H54 (cell line): ENCODE data around the gene DPRX.

Experiments
- DNase-seq: peaks from one replicate; pipeline ENCODE4 v3.0.0; 2011; ENCODE audit warnings: low spot score, mixed read lengths; ENCODE audit not compliant: insufficient read length
- FAIRE-seq: peaks from 3 replicates; lab custom pipeline; 2011; peaks lifted over from hg19 to GRCh38; lab: Jason Lieb, UNC
- POLR2A ChIP-seq: IDR thresholded peaks from 2 replicates; pipeline ENCODE4 v1.6.1; 2011; ENCODE audit warnings: low read depth, mild to moderate bottlenecking, low read length

DPRX gene, protein sequence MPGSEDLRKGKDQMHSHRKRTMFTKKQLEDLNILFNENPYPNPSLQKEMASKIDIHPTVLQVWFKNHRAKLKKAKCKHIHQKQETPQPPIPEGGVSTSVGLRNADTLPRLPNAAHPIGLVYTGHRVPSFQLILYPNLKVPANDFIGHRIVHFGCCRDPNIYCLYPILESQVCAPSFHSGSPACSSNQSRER

DNA sequence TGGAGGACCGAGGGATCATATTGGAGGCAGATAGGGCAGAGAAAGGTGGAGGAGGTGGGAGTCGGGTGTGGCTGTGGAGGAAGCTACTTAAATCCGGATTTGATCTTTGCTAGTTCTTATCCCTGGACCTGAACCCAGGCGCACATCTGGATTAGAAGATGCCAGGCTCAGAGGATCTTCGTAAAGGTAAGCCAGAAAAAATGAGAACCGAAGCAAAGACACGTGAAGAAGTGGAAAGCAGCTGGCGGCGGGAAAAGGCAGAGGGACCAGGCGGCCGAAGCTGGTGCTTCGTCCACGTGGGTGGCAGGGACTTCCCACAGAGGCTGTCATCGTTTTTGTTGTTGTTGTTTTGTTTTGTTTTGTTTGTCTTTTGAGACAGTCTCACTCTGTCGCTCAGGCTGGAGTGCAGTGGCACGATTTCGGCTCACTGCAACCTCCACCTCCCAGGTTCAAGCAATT, at the start of gene DPRX:
TSS of gene DPRX (plus strand) at position 51 of the 459 bp plus-strand sequence. CDS start at position 159, 108 bp downstream.
- FAIRE-seq: no peak
- TF ChIP-seq POLR2A: no peak
- DNase-seq: no peak

DNA sequence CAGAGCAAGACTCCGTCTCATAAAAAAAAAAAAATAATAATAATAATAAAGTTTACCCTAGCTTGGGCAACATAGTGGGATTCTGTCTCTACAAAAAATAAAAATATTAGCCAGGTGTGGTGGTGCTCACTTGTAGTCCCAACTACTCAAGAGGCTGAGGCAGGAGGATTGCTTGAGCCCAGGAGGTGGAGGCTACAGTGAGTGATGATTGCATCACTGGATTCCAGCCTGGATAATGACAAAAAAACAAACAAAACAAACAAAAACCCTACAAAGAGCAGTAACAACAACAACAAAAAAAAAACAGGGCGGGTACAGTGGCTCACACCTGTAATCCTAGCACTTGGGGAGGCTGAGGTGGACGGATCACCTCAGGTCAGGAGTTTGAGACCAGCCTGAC, 48.6 kb upstream of the DPRX start:
- no peak for FAIRE-seq
- DNase-seq: no peak
- no peak for TF ChIP-seq POLR2A

DNA sequence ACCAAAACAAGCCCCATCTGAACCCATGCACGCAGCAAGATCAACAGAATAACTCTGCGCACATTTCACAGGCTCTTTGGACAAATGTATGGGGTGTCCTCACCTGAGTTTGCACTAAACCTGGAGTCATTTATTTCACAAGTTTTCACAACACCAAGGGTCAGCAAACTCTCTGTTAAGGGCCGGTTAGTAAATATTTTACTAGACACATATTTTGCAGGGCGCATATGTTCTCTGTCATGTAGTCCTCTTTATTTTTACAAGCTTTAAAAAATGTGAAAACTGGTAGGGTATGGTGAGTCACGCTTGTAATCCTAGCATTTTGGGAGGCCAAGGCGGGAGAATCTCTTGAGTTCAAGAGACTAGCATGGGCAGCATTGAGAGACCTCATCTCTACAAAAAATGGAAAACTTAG, 45.5 kb upstream of the DPRX start:
- TF ChIP-seq POLR2A: no peak
- FAIRE-seq (no peak), DNase-seq (no peak)

DNA sequence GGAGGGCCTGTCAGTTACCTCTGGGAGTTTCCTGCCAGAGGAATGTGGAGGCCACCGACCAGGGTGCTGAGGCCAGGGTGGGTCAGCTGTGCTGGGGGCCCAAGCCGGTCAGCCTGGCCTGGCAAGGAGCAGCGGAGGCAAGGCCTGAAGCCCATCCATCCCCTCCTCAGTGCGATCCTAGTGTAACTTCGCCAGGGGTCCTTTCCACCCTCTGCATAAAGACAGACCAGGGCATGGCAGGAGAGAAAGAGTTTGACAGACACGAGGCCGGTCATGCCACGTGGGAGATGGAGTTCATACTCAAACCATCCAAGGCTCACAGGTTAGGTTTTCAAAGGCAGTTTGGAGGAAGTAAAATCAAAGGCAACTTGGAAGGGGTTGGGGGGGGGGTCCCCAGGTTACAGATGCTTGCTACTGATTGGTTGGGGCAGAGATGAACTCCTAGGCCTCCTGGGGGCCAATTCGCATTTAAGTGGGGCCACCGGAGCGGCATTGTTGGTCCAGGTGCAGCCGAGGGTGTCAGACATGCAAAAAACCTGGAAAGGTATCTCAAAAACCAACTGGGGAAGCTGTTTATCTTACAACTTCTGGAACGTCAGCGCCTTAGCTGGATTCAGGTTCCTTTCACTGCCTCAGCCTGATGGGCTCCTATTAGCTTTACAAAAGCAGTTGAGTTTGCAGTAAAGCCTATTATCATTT, 36.8 kb upstream of the DPRX start:
- no peak for DNase-seq
- no peak for FAIRE-seq
- TF ChIP-seq POLR2A: no peak

DNA sequence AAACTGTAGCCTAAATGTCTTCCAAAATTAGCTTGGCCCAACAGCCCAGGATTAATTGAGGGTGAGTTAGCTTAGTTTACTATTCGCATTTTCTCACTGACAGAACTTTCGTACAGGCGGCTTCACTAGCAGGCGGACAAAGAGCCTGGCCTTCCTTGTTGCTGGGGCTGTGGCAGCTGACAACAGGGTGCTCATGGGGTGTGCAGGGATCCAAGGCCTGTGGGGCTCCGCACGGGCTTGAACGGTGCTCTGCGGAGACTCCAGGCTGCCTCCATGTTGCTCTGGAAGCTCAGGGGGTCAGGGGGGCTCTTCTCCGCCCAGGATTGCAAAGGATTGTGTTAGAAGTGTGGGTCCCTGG, 36.3 kb upstream of the DPRX start:
- no peak for FAIRE-seq
- DNase-seq: no peak
- no peak for TF ChIP-seq POLR2A

DNA sequence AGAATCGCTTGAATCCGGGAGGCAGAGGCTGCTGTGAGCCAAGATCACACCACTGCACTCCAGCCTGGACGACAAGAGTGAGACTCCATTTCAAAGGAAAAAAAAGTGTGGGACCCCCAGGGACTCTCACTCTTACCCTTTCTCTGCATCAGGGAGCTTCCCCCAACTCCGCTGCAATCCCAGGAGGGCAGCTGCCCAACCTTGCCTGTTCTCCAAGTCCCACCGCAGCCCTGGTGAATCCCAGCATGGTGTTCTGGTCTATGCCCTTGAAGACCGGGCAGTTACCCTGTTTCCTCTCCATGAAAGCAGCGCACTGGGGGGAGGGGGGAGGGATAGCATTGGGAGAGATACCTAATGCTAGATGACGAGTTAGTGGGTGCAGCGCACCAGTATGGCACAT, 35.7 kb upstream of the DPRX start:
- DNase-seq (no peak), FAIRE-seq (no peak)
- no peak for TF ChIP-seq POLR2A

DNA sequence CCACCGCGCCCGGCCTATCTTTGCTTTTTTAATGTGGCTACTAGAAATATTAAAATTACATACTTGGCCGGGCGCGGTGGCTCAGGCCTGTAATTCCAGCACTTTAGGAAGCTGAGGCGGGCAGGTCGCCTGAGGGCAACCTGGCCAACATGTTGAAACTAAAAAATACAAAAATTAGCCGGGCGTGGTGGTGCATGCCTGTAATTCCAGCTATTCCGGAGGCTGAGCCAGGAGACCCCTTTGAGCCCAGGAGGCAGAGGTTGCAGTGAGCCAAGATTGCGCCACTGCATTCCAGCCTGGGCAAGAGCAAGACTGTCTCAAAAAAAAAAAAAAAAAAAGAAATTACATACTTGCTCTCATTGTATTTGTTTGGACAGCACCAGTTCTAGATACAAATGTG, 34.8 kb upstream of the DPRX start:
- TF ChIP-seq POLR2A: no peak
- DNase-seq (no peak), FAIRE-seq (no peak)

DNA sequence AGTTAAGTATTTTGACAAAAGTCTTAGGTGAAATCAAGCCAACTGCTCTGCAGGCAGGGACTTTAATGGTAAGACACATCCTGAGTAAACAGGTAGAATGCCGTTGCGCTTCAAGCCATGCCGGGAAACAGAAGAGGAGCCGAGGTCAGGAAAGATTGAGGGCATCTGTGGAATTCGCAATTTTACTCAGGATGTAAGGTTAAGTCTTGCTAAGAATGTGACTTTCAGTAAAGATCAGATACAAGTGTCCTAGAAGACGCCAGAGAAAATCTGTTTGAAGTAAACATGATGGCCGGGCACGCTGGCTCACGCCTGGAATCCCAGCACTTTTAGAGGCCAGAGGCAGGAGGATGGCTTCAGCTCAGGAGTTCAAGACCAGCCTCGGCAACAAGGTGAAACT, 33.4 kb upstream of the DPRX start:
- FAIRE-seq: no peak
- DNase-seq: no peak
- TF ChIP-seq POLR2A: no peak

DNA sequence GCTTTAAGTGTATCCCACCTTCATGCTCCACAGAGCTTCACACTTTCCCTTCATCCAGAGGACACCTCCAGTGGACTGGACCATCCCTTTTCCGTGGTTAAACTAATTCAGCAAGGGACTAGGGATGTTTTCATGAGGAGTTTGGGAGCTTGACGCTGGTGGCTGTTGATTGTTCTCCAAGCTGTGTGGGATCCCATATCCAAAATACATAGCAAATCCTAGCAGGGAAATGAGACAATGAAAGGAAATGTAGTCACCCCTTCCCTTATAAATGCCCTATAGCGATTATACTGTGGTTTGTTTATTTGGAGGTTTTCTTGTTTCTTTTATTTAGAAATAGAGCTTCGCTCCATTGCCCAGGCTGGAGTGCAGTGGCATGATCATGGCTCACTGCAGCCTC, 31.6 kb upstream of the DPRX start:
- TF ChIP-seq POLR2A: no peak
- no peak for FAIRE-seq
- DNase-seq: no peak

DNA sequence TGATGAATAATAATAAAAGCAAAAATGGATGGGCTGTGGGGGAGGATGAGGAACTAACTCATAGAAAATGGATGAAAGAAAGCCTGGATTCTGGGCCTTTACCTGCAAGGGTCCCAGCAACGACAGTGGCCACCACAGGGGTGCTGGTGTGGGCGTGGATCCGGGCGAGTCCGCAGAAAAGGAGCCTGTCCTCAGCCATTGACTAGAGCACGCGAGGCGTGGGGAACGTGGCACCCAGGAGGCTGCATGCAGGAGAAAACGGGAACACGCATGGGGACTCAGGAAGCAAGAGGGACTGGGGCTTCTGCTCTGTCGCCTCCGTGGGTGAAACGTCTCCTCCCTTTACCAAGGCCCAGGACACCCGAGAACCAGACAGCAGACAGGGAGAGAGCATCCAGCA, 25.8 kb upstream of the DPRX start:
- no peak for TF ChIP-seq POLR2A
- FAIRE-seq: no peak
- no peak for DNase-seq

DNA sequence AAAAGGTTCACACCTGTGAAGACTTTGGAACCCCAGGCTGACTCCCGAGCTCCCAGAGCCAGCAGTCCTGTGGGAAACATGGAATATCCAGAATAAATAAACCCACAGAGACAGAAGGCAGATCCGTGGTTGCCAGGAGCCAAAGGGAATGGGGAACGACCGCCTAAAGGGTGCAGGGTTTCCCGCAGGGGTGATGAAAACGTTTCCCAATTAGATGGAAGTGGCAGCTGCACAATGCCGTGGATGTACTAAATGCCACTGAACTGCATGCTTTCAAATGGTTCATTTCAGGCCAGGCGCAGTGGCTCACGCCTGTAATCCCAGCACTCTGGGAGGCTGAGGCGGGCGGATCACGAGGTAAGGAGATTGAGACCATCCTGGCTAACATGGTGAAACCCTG, 23.4 kb upstream of the DPRX start:
- DNase-seq (no peak), FAIRE-seq (no peak)
- TF ChIP-seq POLR2A: no peak

DNA sequence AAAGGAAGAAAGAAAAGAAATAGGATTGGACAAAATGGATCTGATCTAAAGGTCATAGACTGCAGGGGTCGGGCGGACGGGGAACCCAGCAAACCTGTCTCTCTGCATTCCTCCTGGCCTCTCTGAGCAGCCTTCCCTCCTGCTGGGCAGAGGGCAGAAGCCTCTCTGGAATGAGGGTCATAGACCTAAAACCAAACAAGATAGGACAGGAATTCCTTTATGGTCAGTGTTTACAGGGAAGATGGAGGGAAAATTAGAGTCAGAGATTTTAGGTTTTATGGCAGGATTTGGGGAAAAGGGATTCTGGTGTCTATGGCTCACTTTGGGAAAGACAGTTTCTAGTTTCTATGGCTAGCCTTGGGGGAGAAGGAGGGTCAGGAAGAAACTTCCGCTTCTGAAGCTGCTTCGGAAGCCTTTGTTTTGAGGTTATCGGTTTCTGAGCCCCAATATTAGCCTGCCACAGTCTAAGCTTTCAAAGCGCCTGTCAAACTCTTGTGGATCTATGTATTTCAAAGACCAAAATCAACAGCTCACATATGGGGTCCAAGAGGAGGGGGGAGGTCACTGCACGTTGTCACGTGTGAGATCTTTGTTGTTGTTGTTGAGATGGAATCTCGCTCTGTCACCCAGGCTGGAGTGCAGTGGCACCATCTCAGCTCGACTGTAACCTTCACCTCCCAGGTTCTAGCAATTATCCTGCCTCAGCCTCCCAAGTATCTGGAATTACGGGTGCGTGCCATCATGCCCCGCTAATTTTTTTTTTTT, 18.9 kb upstream of the DPRX start:
- DNase-seq: no peak
- FAIRE-seq: no peak
- no peak for TF ChIP-seq POLR2A

DNA sequence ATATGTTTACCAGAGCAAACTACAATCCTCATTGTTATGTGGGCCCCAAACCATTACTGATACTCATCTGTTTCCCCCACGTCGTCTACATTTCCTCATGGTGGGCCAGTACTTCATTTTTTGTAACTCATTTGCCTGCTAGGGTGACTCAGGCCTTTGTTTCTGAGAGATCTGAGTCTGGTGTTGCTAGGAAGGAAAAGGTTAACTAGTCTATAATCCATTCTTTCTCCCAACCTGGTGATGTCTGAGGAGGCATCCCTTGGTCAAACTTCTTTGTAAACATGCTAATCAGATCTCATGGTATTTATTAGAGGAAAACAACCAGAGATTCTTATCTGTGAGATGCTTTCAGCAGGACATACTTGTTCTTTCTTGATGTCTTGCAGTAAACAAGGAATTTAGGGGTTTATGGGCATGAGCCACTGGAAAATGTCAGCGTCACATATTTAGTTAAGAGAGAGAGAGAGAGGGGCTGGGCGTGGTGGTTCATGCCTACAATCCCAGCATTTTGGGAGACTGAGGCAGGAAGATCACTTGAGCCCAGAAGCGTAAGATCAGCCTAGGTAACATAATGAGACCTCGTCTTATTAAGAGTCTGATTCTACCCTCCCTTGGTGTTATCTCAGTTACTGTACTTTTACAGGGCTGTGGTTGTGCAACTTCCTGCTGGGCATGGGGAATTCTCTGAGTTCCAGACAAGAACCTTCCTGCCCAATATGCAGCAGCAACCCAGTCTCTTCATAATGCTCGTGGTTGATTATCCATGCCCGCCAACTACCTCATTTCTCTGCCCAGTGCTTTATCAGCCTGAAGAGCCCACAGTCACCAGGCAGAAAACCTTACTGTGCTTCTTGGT, 9.7 kb upstream of the DPRX start:
- TF ChIP-seq POLR2A: no peak
- no peak for DNase-seq
- FAIRE-seq: no peak
